ENCODE data around the gene CAMSAP2. TPM values are rescaled to one million over a fixed set of nuclear protein-coding genes. Genes with fewer than 3 reads are reported as not detected.

CAMSAP2 gene
- polyA plus RNA-seq, 2 of the 4 experiments (the other 2 are of a cell fraction), result 17.3 to 28.5 TPM

DNA sequence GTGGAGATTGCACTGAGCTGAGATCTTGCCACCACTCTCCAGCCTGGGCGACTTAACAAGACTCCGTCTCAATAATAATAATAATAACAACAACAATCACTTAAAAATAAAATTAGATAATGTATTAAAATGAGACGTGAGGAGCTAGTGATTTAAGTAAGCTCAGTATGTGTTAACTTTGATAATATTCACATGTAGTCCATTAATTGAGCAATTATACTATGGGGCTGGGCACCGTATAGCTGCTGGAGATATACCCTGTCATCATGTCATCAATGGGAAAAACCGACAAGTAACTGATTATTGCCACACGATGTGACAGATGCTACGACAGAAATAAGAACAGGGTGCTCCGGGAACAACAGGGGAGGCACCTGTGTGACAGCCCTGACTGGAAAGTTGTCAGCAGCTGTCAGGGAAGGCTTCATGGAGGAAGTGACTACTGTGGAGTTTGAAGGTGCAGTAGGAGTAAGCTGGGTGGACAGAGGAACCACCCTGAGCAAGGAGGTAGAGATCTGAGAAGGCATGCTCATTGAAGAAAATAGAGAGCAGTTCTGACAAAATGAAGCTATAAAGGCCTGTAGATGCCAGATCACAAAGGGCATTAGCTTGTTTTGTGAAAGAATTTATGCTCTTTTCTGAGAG, 924 bp upstream of the CAMSAP2 start:
- no peak for DNase-seq (ENCODE audit: low read depth in 1 of 2, low spot score in 1 of 2)
- ATAC-seq, result no peak
- Histone ChIP-seq H3K4me2 (peak overlapping the region; percentile 71), H3K4me3 (peak overlapping the region; percentile 91; the same call in 2 of the 3 replicates), H3K27ac (peak overlapping the region; percentile 73 to 98), H3K4me1 (peaks cover 24% of the 10 kb centered on the region), H3K9me3 (no peaks in the 10 kb centered on the region)
- TF ChIP-seq HOXB13 (CRISPR knock-in tag; IDR thresholded peaks at IDR 0.05; ENCODE audit: low read depth) (no peak), EHMT2 (IDR thresholded peaks at IDR 0.05; ENCODE audit: low read depth) (no peak), HEYL (CRISPR knock-in tag; IDR thresholded peaks at IDR 0.05) (no peak), MAZ (IDR thresholded peaks at IDR 0.05; ENCODE audit: borderline replicate concordance, low read depth, low read length) (no peak), KDM5A (IDR thresholded peaks at IDR 0.05) (no peak), TP53 (CRISPR knock-in tag; IDR thresholded peaks at IDR 0.05) (no peak), SREBF2 (IDR thresholded peaks at IDR 0.05) (no peak), NR3C1 (IDR thresholded peaks at IDR 0.05) (no peak), TFCP2L1 (CRISPR knock-in tag; IDR thresholded peaks at IDR 0.05) (no peak), NFE2L2 (conservative IDR thresholded peaks at IDR 0.05; ENCODE audit: low read length) (no peak), FOXS1 (CRISPR knock-in tag; IDR thresholded peaks at IDR 0.05) (no peak)
- TF ChIP-seq, protein P1, sequence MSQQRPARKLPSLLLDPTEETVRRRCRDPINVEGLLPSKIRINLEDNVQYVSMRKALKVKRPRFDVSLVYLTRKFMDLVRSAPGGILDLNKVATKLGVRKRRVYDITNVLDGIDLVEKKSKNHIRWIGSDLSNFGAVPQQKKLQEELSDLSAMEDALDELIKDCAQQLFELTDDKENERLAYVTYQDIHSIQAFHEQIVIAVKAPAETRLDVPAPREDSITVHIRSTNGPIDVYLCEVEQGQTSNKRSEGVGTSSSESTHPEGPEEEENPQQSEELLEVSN (IDR thresholded peaks at IDR 0.05; ENCODE audit: borderline replicate concordance, low read depth), result no peak
- TF ChIP-seq, protein P2, sequence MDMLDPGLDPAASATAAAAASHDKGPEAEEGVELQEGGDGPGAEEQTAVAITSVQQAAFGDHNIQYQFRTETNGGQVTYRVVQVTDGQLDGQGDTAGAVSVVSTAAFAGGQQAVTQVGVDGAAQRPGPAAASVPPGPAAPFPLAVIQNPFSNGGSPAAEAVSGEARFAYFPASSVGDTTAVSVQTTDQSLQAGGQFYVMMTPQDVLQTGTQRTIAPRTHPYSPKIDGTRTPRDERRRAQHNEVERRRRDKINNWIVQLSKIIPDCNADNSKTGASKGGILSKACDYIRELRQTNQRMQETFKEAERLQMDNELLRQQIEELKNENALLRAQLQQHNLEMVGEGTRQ (IDR thresholded peaks at IDR 0.05), result no peak
- POLR2A ChIA-PET, result interaction anchor here (1.1 to 3.2 kb wide), 2 partner anchors 9 to 68 kb away, joined by 3 to 71 read pairs; partner anchors contain the start of gene DDX59
- WGBS (ENCODE audit: missing lambda C conversion rate), result 88% methylated on average over 8 of the region's 8 CpGs
- no peak for FAIRE-seq
- CTCF ChIA-PET, result interaction anchor here (0.9 to 1.6 kb wide), 9 partner anchors 9 to 117 kb away, joined by 3 to 5 read pairs (median 3); partner anchors contain the start of gene DDX59

DNA sequence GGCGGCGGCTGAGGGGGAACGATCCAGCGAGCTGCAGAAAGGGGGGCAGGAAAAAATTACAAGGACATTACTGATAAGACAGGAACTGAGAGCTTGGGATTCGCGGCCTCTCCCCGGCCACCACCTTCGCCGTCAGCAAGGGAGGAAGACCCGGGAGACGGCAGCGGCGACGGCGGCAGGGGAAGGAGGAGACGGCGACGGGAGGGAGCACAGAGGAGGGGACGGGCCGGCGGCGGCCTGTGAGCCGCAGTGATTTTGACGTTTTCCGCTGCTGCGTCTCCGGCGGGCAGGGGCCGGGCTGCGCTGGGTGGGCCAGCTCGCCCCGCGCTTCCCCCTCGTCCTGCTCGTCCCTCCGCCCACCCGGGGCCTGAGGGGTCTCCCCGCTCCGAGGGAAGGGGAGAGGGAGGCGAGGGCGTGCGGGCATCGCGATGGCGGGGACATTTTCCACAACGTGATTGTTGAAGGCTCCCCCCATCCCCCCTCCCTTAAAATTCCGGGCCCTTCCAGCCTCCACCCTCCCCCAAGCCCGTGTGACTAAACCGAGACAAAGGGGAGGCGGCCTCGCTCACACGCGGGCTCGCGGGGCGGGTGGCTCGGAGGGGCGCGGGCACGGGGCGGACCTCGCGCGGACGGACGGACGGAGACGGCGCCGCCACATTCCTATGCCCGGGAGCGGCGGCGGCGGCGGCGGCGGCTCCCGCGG, 407 bp downstream of the CAMSAP2 start:
- FAIRE-seq, result no peak
- DNase-seq (ENCODE audit: low read depth in 1 of 2, low spot score in 1 of 2), result peak; percentile 84 to 87
- H3K9me3 ChIP-seq, result no peaks in the 10 kb centered on the region
- CTCF ChIA-PET, result interaction anchor here (0.8 to 1.6 kb wide), 4 partner anchors 22 to 118 kb away, joined by 3 to 4 read pairs (median 4); no protein-coding TSS in a partner anchor
- WGBS (ENCODE audit: missing lambda C conversion rate), result 1% methylated on average over 41 of the region's 80 CpGs
- H3K4me2 ChIP-seq, result peak overlapping the region; percentile 87
- peak overlapping the region; percentile 85 to 98 for H3K27ac ChIP-seq
- peaks cover 33% of the 10 kb centered on the region for H3K4me1 ChIP-seq
- H3K4me3 ChIP-seq, result peak overlapping the region; percentile 91
- peak; percentile 87 for ATAC-seq
- POLR2A ChIA-PET, result interaction anchor here (0.8 to 3.2 kb wide), 8 partner anchors 8 to 72 kb away, joined by 3 to 71 read pairs (median 4); partner anchors contain the start of gene DDX59
- no peak for TF ChIP-seq NFE2L2 (conservative IDR thresholded peaks at IDR 0.05; ENCODE audit: low read length)
- no peak for TF ChIP-seq KDM5A (IDR thresholded peaks at IDR 0.05)
- no peak for TF ChIP-seq EHMT2 (IDR thresholded peaks at IDR 0.05; ENCODE audit: low read depth)
- no peak for TF ChIP-seq FOXS1 (CRISPR knock-in tag; IDR thresholded peaks at IDR 0.05)
- TF ChIP-seq HOXA7 (CRISPR knock-in tag; IDR thresholded peaks at IDR 0.05), result no peak
- TF ChIP-seq RARB (CRISPR knock-in tag; IDR thresholded peaks at IDR 0.05), result no peak
- no peak for TF ChIP-seq HES2 (IDR thresholded peaks at IDR 0.05)
- TF ChIP-seq MAZ (IDR thresholded peaks at IDR 0.05; ENCODE audit: borderline replicate concordance, low read depth, low read length), result no peak
- no peak for TF ChIP-seq ZNF302 (CRISPR knock-in tag; IDR thresholded peaks at IDR 0.05)
- TF ChIP-seq BHLHE40 (IDR thresholded peaks at IDR 0.05; ENCODE audit: low read depth, low read length), result no peak
- TF ChIP-seq, protein P3, sequence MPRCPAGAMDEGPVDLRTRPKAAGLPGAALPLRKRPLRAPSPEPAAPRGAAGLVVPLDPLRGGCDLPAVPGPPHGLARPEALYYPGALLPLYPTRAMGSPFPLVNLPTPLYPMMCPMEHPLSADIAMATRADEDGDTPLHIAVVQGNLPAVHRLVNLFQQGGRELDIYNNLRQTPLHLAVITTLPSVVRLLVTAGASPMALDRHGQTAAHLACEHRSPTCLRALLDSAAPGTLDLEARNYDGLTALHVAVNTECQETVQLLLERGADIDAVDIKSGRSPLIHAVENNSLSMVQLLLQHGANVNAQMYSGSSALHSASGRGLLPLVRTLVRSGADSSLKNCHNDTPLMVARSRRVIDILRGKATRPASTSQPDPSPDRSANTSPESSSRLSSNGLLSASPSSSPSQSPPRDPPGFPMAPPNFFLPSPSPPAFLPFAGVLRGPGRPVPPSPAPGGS (IDR thresholded peaks at IDR 0.05), result peak; percentile 66; the same call in 1 of the 3 replicates
- no peak for TF ChIP-seq RFX5 (IDR thresholded peaks at IDR 0.05)
- peak; percentile 41 for TF ChIP-seq POLR2A (IDR thresholded peaks at IDR 0.05; ENCODE audit: low read length)
- TF ChIP-seq ZC3H11A (IDR thresholded peaks at IDR 0.05), result no peak
- peak; percentile 83 for TF ChIP-seq PHF8 (IDR thresholded peaks at IDR 0.05; ENCODE audit: borderline replicate concordance, low read depth)
- no peak for TF ChIP-seq MAFK (IDR thresholded peaks at IDR 0.05; ENCODE audit: partially characterized antibody)
- peak; percentile 82 for TF ChIP-seq REST (IDR thresholded peaks at IDR 0.05)
- no peak for TF ChIP-seq HOXB13 (CRISPR knock-in tag; IDR thresholded peaks at IDR 0.05; ENCODE audit: low read depth)
- TF ChIP-seq ESRRA (IDR thresholded peaks at IDR 0.05; ENCODE audit: borderline replicate concordance, low read length), result no peak
- no peak for TF ChIP-seq JUNB (IDR thresholded peaks at IDR 0.05)
- no peak for TF ChIP-seq SREBF2 (IDR thresholded peaks at IDR 0.05)

Data from A549 (cell line).